B cell (primary cell): ENCODE data around the gene CTTNBP2NL. TPM values are rescaled to one million over a fixed set of nuclear protein-coding genes. Genes with fewer than 3 reads are reported as not detected.

Experiments used
- ATAC-seq: fragments of 200-7000 bp; cut with Tn5 transposase; one replicate; pipeline ENCODE4 v1.10.0; 2021; ENCODE audit warnings: low read depth, mild to moderate bottlenecking, moderate number of reproducible peaks, moderate library complexity
- CTCF ChIA-PET: fragments of 350-600 bp; sonication (Branson Sonifier 250); formaldehyde crosslinking; loops from one replicate; lab custom pipeline; 2021; ENCODE audit warnings: antibody characterized with exemption, inconsistent platforms; lab: Charles Lee
- POLR2A ChIA-PET: fragments of 350-600 bp; sonication (Branson Sonifier 250); formaldehyde crosslinking; loops from one replicate; lab custom pipeline; 2021; ENCODE audit warnings: antibody characterized with exemption; lab: Charles Lee
- DNase-seq: peaks from one replicate; pipeline ENCODE4 v3.0.0; 2013
- H2AFZ ChIP-seq: 2 replicates; pipeline ENCODE4 v1.6.1; 2012; ENCODE audit warnings: mild to moderate bottlenecking, low read depth, low read length; ENCODE audit not compliant: insufficient read depth, poor library complexity, severe bottlenecking
- H3K27ac ChIP-seq, 2 donors: 1 replicate in 1 of 2; 2 replicates in 1 of 2; pipeline ENCODE4 v1.5.1; 2012 to 2013; ENCODE audit warnings: low read length in 2 of 2, mild to moderate bottlenecking in 2 of 2, moderate library complexity in 1 of 2
- H3K27me3 ChIP-seq, 4 experiments: fragments of 200-600 bp in 1 of 4; sonication (generic) in 1 of 4; replicated peaks in 1 of 4; 1 replicate in 2 of 4; 2 replicates in 2 of 4; pipeline versions ENCODE4 v1.6.1 to v1.7.0; 2013 to 2016; ENCODE audit warnings: low read length in 3 of 4, mild to moderate bottlenecking in 2 of 4, mixed read lengths in 1 of 4, moderate library complexity in 1 of 4; ENCODE audit not compliant: insufficient read depth in 4 of 4, control insufficient read depth in 3 of 4; ENCODE audit errors: control extremely low read depth in 1 of 4
- H3K36me3 ChIP-seq, 2 experiments: replicated peaks in 1 of 2; 1 replicate in 1 of 2; 2 replicates in 1 of 2; pipeline versions ENCODE4 v1.6.1 to v1.7.1; 2013; ENCODE audit warnings: low read length in 1 of 2; ENCODE audit not compliant: insufficient read depth in 2 of 2, control insufficient read depth in 1 of 2; ENCODE audit errors: control extremely low read depth in 1 of 2, extremely low read depth in 1 of 2
- H3K4me1 ChIP-seq, 2 donors: fragments of 200-600 bp in 1 of 2; sonication (generic) in 1 of 2; 1 replicate in 1 of 2; 2 replicates in 1 of 2; pipeline versions ENCODE4 v1.5.1 to v1.6.1; 2013 to 2017; ENCODE audit warnings: low read length in 2 of 2; ENCODE audit not compliant: control insufficient read depth in 2 of 2, insufficient read depth in 2 of 2
- H3K4me2 ChIP-seq: replicated peaks from 2 replicates; pipeline ENCODE3; 2012; ENCODE audit warnings: mild to moderate bottlenecking, low read depth, low read length; ENCODE audit not compliant: poor library complexity, severe bottlenecking
- H3K4me3 ChIP-seq, 5 experiments: fragments of 200-600 bp in 1 of 5; sonication (generic) in 1 of 5; 1 replicate in 3 of 5; 2 replicates in 2 of 5; pipeline versions ENCODE4 v1.5.1 to v1.7.0; 2011 to 2016; ENCODE audit warnings: low read length in 4 of 5, mild to moderate bottlenecking in 4 of 5, low read depth in 2 of 5, control low read depth in 1 of 5, moderate library complexity in 1 of 5; ENCODE audit not compliant: insufficient read depth in 1 of 5; ENCODE audit errors: control extremely low read depth in 1 of 5, extremely low read depth in 1 of 5
- H3K79me2 ChIP-seq: fragments of 200-600 bp; sonication (generic); one replicate; pipeline ENCODE4 v1.6.0; 2016; ENCODE audit warnings: low read length; ENCODE audit not compliant: control insufficient read depth, insufficient read depth
- H3K9ac ChIP-seq: fragments of 200-600 bp; sonication (generic); 2 replicates; pipeline ENCODE4 v1.6.1; 2017; ENCODE audit warnings: mild to moderate bottlenecking, low read length, moderate library complexity
- H3K9me3 ChIP-seq, 3 donors: one replicate each; pipeline versions ENCODE4 v1.6.1 to v1.7.1; 2013; ENCODE audit warnings: low read length in 2 of 3; ENCODE audit not compliant: control insufficient read depth in 2 of 3, insufficient read depth in 1 of 3; ENCODE audit errors: control extremely low read depth in 1 of 3
- H4K20me1 ChIP-seq: 2 replicates; pipeline ENCODE4 v1.6.0; 2012; ENCODE audit warnings: mild to moderate bottlenecking, low read length; ENCODE audit not compliant: insufficient read depth, control insufficient read depth, poor library complexity, severe bottlenecking
- H3K27ac Mint-ChIP-seq: one replicate; pipeline ENCODE4 v1.8.0; 2021; ENCODE audit warnings: mixed read lengths
- H3K27me3 Mint-ChIP-seq: one replicate; pipeline ENCODE4 v1.8.0; 2021; ENCODE audit warnings: mixed read lengths
- H3K4me1 Mint-ChIP-seq: one replicate; pipeline ENCODE4 v1.8.0; 2021; ENCODE audit warnings: mixed read lengths
- H3K4me3 Mint-ChIP-seq: one replicate; pipeline ENCODE4 v1.8.0; 2021; ENCODE audit warnings: mixed read lengths
- H3K9me3 Mint-ChIP-seq: one replicate; pipeline ENCODE4 v1.8.0; 2022; ENCODE audit warnings: mixed read lengths; ENCODE audit not compliant: insufficient read depth
- CTCF ChIP-seq: fragments of 200-600 bp; IDR thresholded peaks from one replicate; pipeline ENCODE4 v1.8.0; 2022; ENCODE audit warnings: antibody characterized with exemption, mild to moderate bottlenecking
- EZH2 ChIP-seq: IDR thresholded peaks from 2 replicates; pipeline ENCODE4 v1.6.1; 2012; ENCODE audit warnings: borderline replicate concordance, low read depth, mild to moderate bottlenecking, moderate library complexity, low read length; ENCODE audit not compliant: insufficient read depth, poor library complexity, severe bottlenecking
- WGBS: methylation state at CpG from one replicate; pipeline ENCODE4 v1.1.5; 2013; ENCODE audit warnings: missing lambda C conversion rate; ENCODE audit not compliant: insufficient coverage; 5-methylcytosine and 5-hydroxymethylcytosine counted together
- intact Hi-C: fragments of 100-400 bp; cut with micrococcal nuclease; formaldehyde crosslinking; loops from one replicate; pipeline ENCODE4 v1.10.0; 2022
- polyA plus RNA-seq: library from polyadenylated mRNA; depleted of rRNA; stranded (reverse); fragments of >200 nt; gene quantifications from 2 replicates; pipeline ENCODE4 v1.2.3, GENCODE V29; 2012
- total RNA-seq, 2 donors: library from RNA; stranded (reverse); fragments of 120-200 nt in 1 of 2; gene quantifications; 1 replicate in 1 of 2; 2 replicates in 1 of 2; pipeline versions ENCODE4 v1.2.3 to v1.2.4, GENCODE V29; 2013 to 2022

Gene CTTNBP2NL
- total and polyA plus RNA-seq, 2 donors (not counting 1 experiment from before 2014, with no cell fraction given), result 0.46 to 28.9 TPM

DNA sequence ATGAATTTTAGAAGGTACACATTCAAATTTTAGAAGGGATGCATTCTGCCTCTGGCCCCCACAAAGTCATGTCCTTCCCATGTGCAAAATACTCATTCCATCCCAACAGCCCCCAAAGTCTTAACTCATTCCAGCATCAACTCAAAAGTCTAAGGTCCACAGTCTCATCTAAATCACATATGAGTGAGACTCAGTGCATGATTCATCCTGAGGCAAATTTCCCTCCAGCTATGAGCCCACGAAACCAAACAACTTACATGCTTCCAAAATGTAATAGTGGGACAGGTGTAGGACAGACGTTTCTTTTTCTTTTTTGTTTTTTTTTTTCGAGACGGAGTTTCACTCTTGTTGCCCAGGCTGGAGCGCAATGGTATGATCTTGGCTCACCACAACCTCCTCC lies 100.3 kb downstream of the CTTNBP2NL start:
- Histone ChIP-seq H3K4me2 (no peak overlapping the region), H3K9me3 (peaks cover 0 to 3% (median 0%) of the 10 kb centered on the region in 3 donors), H3K79me2 (no peaks in the 10 kb centered on the region), H3K27ac (no peak overlapping the region), H3K4me1 (peaks cover 0 to 4% of the 10 kb centered on the region in 2 donors), H3K9ac (no peak overlapping the region), H3K4me3 (no peak overlapping the region), H3K27me3 (peaks cover 0 to 19% (median 11%) of the 10 kb centered on the region in 4 experiments), H2AFZ (no peak overlapping the region), H4K20me1 (no peaks in the 10 kb centered on the region), H3K36me3 (no peaks in the 10 kb centered on the region)
- CTCF ChIA-PET, result interaction anchor here (1.9 kb wide), 1 partner anchor 213 kb away, joined by 4 read pairs; no protein-coding TSS in a partner anchor
- TF ChIP-seq EZH2, result no peak
- TF ChIP-seq CTCF, result no peak
- no peak overlapping the region for H3K27ac Mint-ChIP-seq
- peaks cover 60% of the 10 kb centered on the region for H3K27me3 Mint-ChIP-seq
- intact Hi-C loops, result no loop called here
- peaks cover 2% of the 10 kb centered on the region for H3K4me1 Mint-ChIP-seq
- no CpG with 5 or more reads among the region's 5 CpGs for WGBS
- no peaks in the 10 kb centered on the region for H3K9me3 Mint-ChIP-seq
- ATAC-seq (no peak), DNase-seq (no peak)
- POLR2A ChIA-PET, result no interaction called here
- H3K4me3 Mint-ChIP-seq, result no peak overlapping the region
